Caco-2 (cell line): ENCODE measurements around the gene OTOGL. TPM values are rescaled to one million over a fixed set of nuclear protein-coding genes. Genes with fewer than 3 reads are reported as not detected.
A peak's percentile ranks its signal among the peaks of the same experiment; 100 is the strongest.
"Not testable (repeated sequence)": the region's sequence is repeated elsewhere in the genome, so short reads cannot be mapped to it uniquely, and the experiment has no call there.

Source experiments
- BruUV-seq: library from RNA; stranded (reverse); fragments of 400-500 nt; replicated peaks from 2 replicates; lab custom pipeline; 2021; lab: Mats Ljungman, UMichigan
- CTCF ChIA-PET: fragments of 300-600 bp; sonication (Branson Sonifier 250); formaldehyde crosslinking; loops from one replicate; lab custom pipeline; 2022; ENCODE audit warnings: antibody characterized with exemption; lab: Charles Lee
- POLR2A ChIA-PET: fragments of 300-600 bp; sonication (Branson Sonifier 250); formaldehyde crosslinking; loops from one replicate; lab custom pipeline; 2022; ENCODE audit warnings: antibody characterized with exemption; lab: Charles Lee
- DNase-seq, 2 experiments: peaks; one replicate each; pipeline versions ENCODE4 v3.0.0 to v3.0.0-alpha.2; 2020 to 2022
- H3K27me3 ChIP-seq: replicated peaks from 2 replicates; pipeline ENCODE4 v1.6.0; 2011; ENCODE audit warnings: low read length; ENCODE audit not compliant: control insufficient read depth, insufficient read depth
- H3K36me3 ChIP-seq: 2 replicates; pipeline ENCODE4 v1.5.1; 2011; ENCODE audit warnings: low read length; ENCODE audit not compliant: control insufficient read depth, insufficient read depth
- H3K4me1 ChIP-seq: fragments of 250-450 bp; sonication (Bioruptor Pico); 2 replicates; pipeline ENCODE4 v1.5.1; 2020; ENCODE audit warnings: mild to moderate bottlenecking
- H3K4me3 ChIP-seq: 2 replicates; pipeline ENCODE4 v1.5.1; 2011; ENCODE audit warnings: low read depth, mild to moderate bottlenecking, control low read depth, low read length
- H3K9me3 ChIP-seq: fragments of 250-450 bp; sonication (Bioruptor Pico); 2 replicates; pipeline ENCODE4 v1.5.1; 2020; ENCODE audit warnings: mild to moderate bottlenecking, moderate library complexity
- H3K27ac Mint-ChIP-seq: one replicate; pipeline ENCODE4 v1.8.0; 2022; ENCODE audit warnings: mixed read lengths; ENCODE audit not compliant: unreplicated experiment
- H3K27me3 Mint-ChIP-seq: one replicate; pipeline ENCODE4 v1.8.0; 2022; ENCODE audit warnings: mixed read lengths; ENCODE audit not compliant: insufficient read depth, unreplicated experiment
- H3K36me3 Mint-ChIP-seq: one replicate; pipeline ENCODE4 v1.8.0; 2022; ENCODE audit warnings: mild to moderate bottlenecking, mixed read lengths; ENCODE audit not compliant: insufficient read depth, unreplicated experiment
- H3K4me1 Mint-ChIP-seq: one replicate; pipeline ENCODE4 v1.8.0; 2022; ENCODE audit warnings: low read depth, mixed read lengths; ENCODE audit not compliant: unreplicated experiment
- H3K4me3 Mint-ChIP-seq: one replicate; pipeline ENCODE4 v1.8.0; 2022; ENCODE audit warnings: mild to moderate bottlenecking, moderate library complexity, mixed read lengths; ENCODE audit not compliant: unreplicated experiment
- H3K9me3 Mint-ChIP-seq: one replicate; pipeline ENCODE4 v1.8.0; 2022; ENCODE audit warnings: mixed read lengths; ENCODE audit not compliant: unreplicated experiment
- intact Hi-C: fragments of 100-400 bp; cut with micrococcal nuclease; formaldehyde crosslinking; loops from one replicate; pipeline ENCODE4 v1.10.0; 2022; ENCODE audit not compliant: unreplicated experiment
- total RNA-seq: library from RNA; stranded (reverse); gene quantifications from 2 replicates; pipeline ENCODE4 v1.2.3, GENCODE V29; 2022
- TF ChIP-seq, protein P1 (sequence below), 2 experiments: fragments of 200-600 bp in 1 of 2; IDR thresholded peaks; 1 replicate in 1 of 2; 2 replicates in 1 of 2; pipeline versions ENCODE4 v1.5.1 to v1.8.0; 2011 to 2022; ENCODE audit warnings: antibody characterized with exemption in 1 of 2, control low read depth in 1 of 2, inconsistent platforms in 1 of 2, low read depth in 1 of 2, low read length in 1 of 2, mild to moderate bottlenecking in 1 of 2, moderate library complexity in 1 of 2; ENCODE audit not compliant: insufficient read depth in 1 of 2, severe bottlenecking in 1 of 2, unreplicated experiment in 1 of 2

Gene OTOGL
- total RNA-seq, 1 experiment from 2014 or later: 0.39 TPM

DNA sequence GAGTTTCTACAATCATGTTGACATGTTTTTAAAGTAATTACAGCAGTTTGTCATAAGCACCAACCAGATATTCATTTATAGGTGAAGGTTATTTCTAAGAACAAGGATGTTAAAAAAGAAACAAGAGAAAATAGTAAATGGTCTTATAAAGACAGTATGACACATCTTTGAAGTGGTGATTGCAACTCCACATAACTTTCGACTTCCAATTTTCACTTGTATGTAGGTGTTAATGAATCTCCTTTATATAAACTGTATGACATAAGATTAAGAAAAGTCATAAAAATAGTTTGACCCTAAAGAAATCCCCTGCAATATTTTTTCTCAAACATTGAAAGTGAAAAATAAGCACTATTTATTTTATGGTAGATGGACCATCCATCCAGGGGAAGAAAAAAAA lies 199.9 kb downstream of the OTOGL start:
- no peak overlapping the region for H3K4me3 Mint-ChIP-seq
- Histone ChIP-seq H3K4me1 (no peaks in the 10 kb centered on the region), H3K9me3 (no peaks in the 10 kb centered on the region), H3K36me3 (no peaks in the 10 kb centered on the region), H3K4me3 (no peak overlapping the region), H3K27me3 (no peaks in the 10 kb centered on the region)
- intact Hi-C loops: no loop called here
- no peak overlapping the region for H3K27ac Mint-ChIP-seq
- H3K36me3 Mint-ChIP-seq: no peaks in the 10 kb centered on the region
- CTCF ChIA-PET: no interaction called here
- no peak for DNase-seq
- no peaks in the 10 kb centered on the region for H3K9me3 Mint-ChIP-seq
- TF ChIP-seq, protein P1, sequence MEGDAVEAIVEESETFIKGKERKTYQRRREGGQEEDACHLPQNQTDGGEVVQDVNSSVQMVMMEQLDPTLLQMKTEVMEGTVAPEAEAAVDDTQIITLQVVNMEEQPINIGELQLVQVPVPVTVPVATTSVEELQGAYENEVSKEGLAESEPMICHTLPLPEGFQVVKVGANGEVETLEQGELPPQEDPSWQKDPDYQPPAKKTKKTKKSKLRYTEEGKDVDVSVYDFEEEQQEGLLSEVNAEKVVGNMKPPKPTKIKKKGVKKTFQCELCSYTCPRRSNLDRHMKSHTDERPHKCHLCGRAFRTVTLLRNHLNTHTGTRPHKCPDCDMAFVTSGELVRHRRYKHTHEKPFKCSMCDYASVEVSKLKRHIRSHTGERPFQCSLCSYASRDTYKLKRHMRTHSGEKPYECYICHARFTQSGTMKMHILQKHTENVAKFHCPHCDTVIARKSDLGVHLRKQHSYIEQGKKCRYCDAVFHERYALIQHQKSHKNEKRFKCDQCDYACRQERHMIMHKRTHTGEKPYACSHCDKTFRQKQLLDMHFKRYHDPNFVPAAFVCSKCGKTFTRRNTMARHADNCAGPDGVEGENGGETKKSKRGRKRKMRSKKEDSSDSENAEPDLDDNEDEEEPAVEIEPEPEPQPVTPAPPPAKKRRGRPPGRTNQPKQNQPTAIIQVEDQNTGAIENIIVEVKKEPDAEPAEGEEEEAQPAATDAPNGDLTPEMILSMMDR (IDR thresholded peaks at IDR 0.05; ENCODE audit: insufficient read depth in 1 of 2, low read depth in 1 of 2, low read length in 1 of 2, severe bottlenecking in 1 of 2, unreplicated experiment in 1 of 2): no peak
- no peaks in the 10 kb centered on the region for H3K4me1 Mint-ChIP-seq
- POLR2A ChIA-PET: no interaction called here
- BruUV-seq: no TSS peak
- peaks cover 3% of the 10 kb centered on the region for H3K27me3 Mint-ChIP-seq

DNA sequence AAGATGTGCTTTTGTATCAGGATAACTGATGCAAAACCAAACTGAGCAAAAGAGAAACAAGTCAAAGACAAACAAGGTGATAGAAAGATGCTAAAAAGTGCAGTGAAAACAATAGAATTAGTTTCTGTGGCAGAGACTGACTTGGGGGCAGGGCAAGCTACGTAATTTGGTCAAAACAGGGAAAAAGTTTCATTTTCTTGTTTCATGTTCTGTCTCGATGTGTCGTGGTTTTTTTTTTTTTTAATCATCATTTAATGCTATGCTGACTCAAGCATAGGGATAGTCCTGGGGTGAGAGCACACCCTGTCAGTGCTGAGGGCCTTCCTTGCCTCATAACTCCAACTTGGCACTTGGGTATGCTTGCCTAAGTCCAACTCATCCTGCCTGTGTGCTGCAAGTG lies 200.6 kb downstream of the OTOGL start:
- Mint-ChIP-seq H3K4me3 (no peak overlapping the region), H3K27me3 (peaks cover 3% of the 10 kb centered on the region), H3K9me3 (no peaks in the 10 kb centered on the region), H3K36me3 (no peaks in the 10 kb centered on the region), H3K4me1 (no peaks in the 10 kb centered on the region), H3K27ac (no peak overlapping the region)
- Histone ChIP-seq H3K4me1 (no peaks in the 10 kb centered on the region), H3K4me3 (no peak overlapping the region), H3K36me3 (no peaks in the 10 kb centered on the region), H3K9me3 (no peaks in the 10 kb centered on the region), H3K27me3 (no peaks in the 10 kb centered on the region)
- ChIA-PET CTCF (no interaction called here), POLR2A (no interaction called here)
- no TSS peak for BruUV-seq
- TF ChIP-seq, protein P1 (IDR thresholded peaks at IDR 0.05; ENCODE audit: insufficient read depth in 1 of 2, low read depth in 1 of 2, low read length in 1 of 2, severe bottlenecking in 1 of 2, unreplicated experiment in 1 of 2): no peak
- intact Hi-C loops: no loop called here
- DNase-seq: no peak

DNA sequence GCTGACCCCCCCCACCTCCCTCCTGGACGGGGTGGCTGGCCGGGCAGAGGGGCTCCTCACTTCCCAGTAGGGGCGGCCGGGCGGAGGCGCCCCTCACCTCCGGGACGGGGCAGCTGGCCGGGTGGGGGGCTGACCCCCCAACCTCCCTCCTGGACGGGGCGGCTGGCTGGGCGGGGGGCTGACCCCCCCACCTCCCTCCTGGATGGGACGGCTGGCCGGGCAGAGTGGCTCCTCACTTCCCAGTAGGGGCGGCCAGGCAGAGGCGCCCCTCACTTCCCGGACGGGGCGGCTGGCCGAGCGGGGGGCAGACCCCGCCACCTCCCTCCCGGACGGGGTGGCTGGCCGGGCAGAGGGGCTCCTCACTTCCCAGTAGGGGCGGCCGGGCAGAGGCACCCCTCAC lies 208.1 kb downstream of the OTOGL start:
- H3K4me3 ChIP-seq, H3K36me3 ChIP-seq, H3K27me3 ChIP-seq, H3K27me3 Mint-ChIP-seq, H3K27ac Mint-ChIP-seq, intact Hi-C loops, H3K9me3 Mint-ChIP-seq, BruUV-seq, POLR2A ChIA-PET, H3K4me1 Mint-ChIP-seq, CTCF ChIA-PET, H3K36me3 Mint-ChIP-seq, H3K9me3 ChIP-seq, H3K4me1 ChIP-seq, H3K4me3 Mint-ChIP-seq, DNase-seq: not testable (repeated sequence)

DNA sequence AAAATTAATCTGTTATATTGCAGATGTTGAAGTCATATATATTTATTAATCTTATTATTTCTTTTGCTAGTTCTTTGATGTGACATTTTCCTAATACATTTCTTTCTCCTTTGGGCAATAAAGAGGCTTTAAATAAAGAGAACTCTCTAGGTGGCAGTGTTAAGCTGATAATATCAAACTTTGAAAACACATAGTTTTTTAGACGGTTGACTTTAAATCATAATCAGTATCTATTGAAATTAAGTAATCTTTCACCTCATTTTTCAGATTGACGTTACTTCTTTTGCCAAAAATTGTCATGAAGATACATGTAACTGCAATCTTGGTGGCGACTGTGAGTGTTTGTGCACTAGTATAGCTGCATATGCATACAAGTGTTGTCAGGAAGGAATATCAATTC lies 213.9 kb downstream of the OTOGL start:
- POLR2A ChIA-PET: no interaction called here
- H3K9me3 Mint-ChIP-seq: no peaks in the 10 kb centered on the region
- no TSS peak for BruUV-seq
- H3K36me3 ChIP-seq: no peaks in the 10 kb centered on the region
- no peaks in the 10 kb centered on the region for H3K27me3 ChIP-seq
- H3K36me3 Mint-ChIP-seq: no peaks in the 10 kb centered on the region
- H3K4me1 Mint-ChIP-seq: no peaks in the 10 kb centered on the region
- DNase-seq: no peak
- intact Hi-C loops: loop anchor here (1.0 kb wide), 1 partner anchor 99 kb away; no protein-coding TSS in a partner anchor
- no peak overlapping the region for H3K4me3 Mint-ChIP-seq
- H3K27ac Mint-ChIP-seq: no peak overlapping the region
- CTCF ChIA-PET: no interaction called here
- no peaks in the 10 kb centered on the region for H3K4me1 ChIP-seq
- H3K27me3 Mint-ChIP-seq: peaks cover 5% of the 10 kb centered on the region
- no peak overlapping the region for H3K4me3 ChIP-seq
- TF ChIP-seq, protein P1 (IDR thresholded peaks at IDR 0.05; ENCODE audit: insufficient read depth in 1 of 2, low read depth in 1 of 2, low read length in 1 of 2, severe bottlenecking in 1 of 2, unreplicated experiment in 1 of 2): peak in 1 of 2 experiments; percentile 2
- no peaks in the 10 kb centered on the region for H3K9me3 ChIP-seq
